ENCODE data around the gene METTL26. TPM values are rescaled to one million over a fixed set of nuclear protein-coding genes. Genes with fewer than 3 reads are reported as not detected.

METTL26 gene
- total and polyA plus RNA-seq, 9 of the 15 experiments (the other 6 are each of a cell fraction or from before 2014, with no cell fraction given): 7.3 to 262 (median 80.9) TPM

DNA sequence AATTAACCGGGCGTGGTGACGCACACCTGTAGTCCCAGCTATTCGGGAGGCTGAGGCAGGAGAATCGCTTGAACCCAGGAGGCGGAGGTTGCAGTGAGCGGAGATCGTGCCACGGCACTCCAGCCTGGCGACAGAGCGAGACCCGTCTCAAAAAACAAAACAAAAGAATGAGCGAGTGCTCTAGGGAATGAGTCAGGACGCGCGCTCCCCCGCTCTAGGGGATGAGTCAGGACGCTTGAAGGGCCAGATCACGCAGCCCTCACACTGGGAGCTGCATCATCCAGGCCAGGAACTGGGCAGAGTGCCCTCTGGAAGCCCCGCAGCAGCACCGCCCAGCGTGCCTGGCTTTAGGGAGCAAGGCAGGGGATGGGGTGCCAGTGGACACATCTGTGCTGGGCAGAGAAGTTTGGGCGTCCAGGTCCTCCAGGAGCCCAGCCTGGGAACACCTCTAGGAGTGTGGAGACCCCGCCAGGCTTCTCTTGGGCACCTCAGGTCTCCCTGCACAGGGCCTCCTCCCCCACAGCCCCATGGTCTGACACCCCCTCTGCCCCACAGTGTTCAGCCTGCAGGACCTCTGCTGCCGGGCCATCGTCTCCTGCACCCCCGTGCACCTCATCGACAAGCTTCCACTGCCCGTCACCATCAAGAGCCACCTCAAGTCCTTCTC lies 9.2 kb downstream of the METTL26 start (continued):
- TF ChIP-seq ELF1 (tag; IDR thresholded peaks at IDR 0.05) (no peak), NFIC (IDR thresholded peaks at IDR 0.05) (peak; percentile 26), ZBTB7A (IDR thresholded peaks at IDR 0.05; ENCODE audit: borderline replicate concordance, control insufficient read depth, low read depth, low read length) (0 out of 2 replicates have a peak, but pooled peaks have one; percentile 7), NCOA6 (IDR thresholded peaks at IDR 0.05) (no peak), POLR2AphosphoS5 (IDR thresholded peaks at IDR 0.05; ENCODE audit: control insufficient read depth, insufficient read depth, low read depth, low read length) (no peak), SMAD1 (IDR thresholded peaks at IDR 0.05; ENCODE audit: low read depth, low read length, partially characterized antibody) (no peak), ZNF143 (CRISPR knock-in tag; IDR thresholded peaks at IDR 0.05) (no peak), ZKSCAN1 (IDR thresholded peaks at IDR 0.05; ENCODE audit: low read depth, low read length) (no peak), HDAC1 (IDR thresholded peaks at IDR 0.05) (peak in 1 of 2 experiments; percentile 24; a peak in 1 of 4 replicates), PHTF2 (CRISPR knock-in tag; IDR thresholded peaks at IDR 0.05) (no peak), CHCHD3 (CRISPR knock-in tag; IDR thresholded peaks at IDR 0.05) (no peak), MYNN (IDR thresholded peaks at IDR 0.05) (peak; percentile 47; the same call in 1 of the 2 replicates), MYNN (CRISPR knock-in tag; IDR thresholded peaks at IDR 0.05) (no peak), MTF1 (CRISPR knock-in tag; IDR thresholded peaks at IDR 0.05; ENCODE audit: borderline replicate concordance) (no peak), ATF7 (IDR thresholded peaks at IDR 0.05) (no peak), BDP1 (IDR thresholded peaks at IDR 0.05; ENCODE audit: insufficient read depth, insufficient read length) (no peak), RUNX1 (IDR thresholded peaks at IDR 0.05; ENCODE audit: low read depth) (no peak), MAFG (tag; conservative IDR thresholded peaks at IDR 0.05) (peak; percentile 51; the same call in 1 of the 2 replicates), ZNF175 (CRISPR knock-in tag; IDR thresholded peaks at IDR 0.05; ENCODE audit: low read depth) (no peak), HDGF (IDR thresholded peaks at IDR 0.05) (0 out of 2 replicates have a peak, but pooled peaks have one; percentile 39), ZNF354B (CRISPR knock-in tag; IDR thresholded peaks at IDR 0.05) (no peak), BCOR (IDR thresholded peaks at IDR 0.05) (0 out of 2 replicates have a peak, but pooled peaks have one; percentile 17), RCOR1 (IDR thresholded peaks at IDR 0.05; ENCODE audit: borderline replicate concordance in 1 of 2, low read depth in 2 of 2, low read length in 2 of 2) (no peak), TAF9B (IDR thresholded peaks at IDR 0.05; ENCODE audit: partially characterized antibody) (no peak), HDAC2 (IDR thresholded peaks at IDR 0.05) (0 out of 2 replicates have a peak, but pooled peaks have one; percentile 24), BHLHE40 (IDR thresholded peaks at IDR 0.05; ENCODE audit: low read length) (peak; percentile 57), ZNF695 (CRISPR knock-in tag; IDR thresholded peaks at IDR 0.05) (no peak), ZBED1 (IDR thresholded peaks at IDR 0.05) (no peak), ZNF174 (CRISPR knock-in tag; IDR thresholded peaks at IDR 0.05) (no peak), PRMT5 (CRISPR knock-in tag; IDR thresholded peaks at IDR 0.05) (no peak), MAFK (IDR thresholded peaks at IDR 0.05; ENCODE audit: low read length) (peak; percentile 61), ZFX (CRISPR knock-in tag; IDR thresholded peaks at IDR 0.05) (0 out of 2 replicates have a peak, but pooled peaks have one; percentile 5)
- TF ChIP-seq, protein P1, sequence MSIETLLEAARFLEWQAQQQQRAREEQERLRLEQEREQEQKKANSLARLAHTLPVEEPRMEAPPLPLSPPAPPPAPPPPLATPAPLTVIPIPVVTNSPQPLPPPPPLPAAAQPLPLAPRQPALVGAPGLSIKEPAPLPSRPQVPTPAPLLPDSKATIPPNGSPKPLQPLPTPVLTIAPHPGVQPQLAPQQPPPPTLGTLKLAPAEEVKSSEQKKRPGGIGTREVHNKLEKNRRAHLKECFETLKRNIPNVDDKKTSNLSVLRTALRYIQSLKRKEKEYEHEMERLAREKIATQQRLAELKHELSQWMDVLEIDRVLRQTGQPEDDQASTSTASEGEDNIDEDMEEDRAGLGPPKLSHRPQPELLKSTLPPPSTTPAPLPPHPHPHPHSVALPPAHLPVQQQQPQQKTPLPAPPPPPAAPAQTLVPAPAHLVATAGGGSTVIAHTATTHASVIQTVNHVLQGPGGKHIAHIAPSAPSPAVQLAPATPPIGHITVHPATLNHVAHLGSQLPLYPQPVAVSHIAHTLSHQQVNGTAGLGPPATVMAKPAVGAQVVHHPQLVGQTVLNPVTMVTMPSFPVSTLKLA (conservative IDR thresholded peaks at IDR 0.05): no peak
